CD4-positive, alpha-beta T cell treated with Interleukin-4 for 1 hour (primary cell): Measurements from ENCODE around the gene TATDN2.
"Not testable (repeated sequence)": the region's sequence is repeated elsewhere in the genome, so short reads cannot be mapped to it uniquely, and the experiment has no call there.

Source experiments
- DNase-seq, 2 donors: peaks; one replicate each; pipeline ENCODE4 v3.0.0-alpha.2; 2020 to 2022

TATDN2 gene

DNA sequence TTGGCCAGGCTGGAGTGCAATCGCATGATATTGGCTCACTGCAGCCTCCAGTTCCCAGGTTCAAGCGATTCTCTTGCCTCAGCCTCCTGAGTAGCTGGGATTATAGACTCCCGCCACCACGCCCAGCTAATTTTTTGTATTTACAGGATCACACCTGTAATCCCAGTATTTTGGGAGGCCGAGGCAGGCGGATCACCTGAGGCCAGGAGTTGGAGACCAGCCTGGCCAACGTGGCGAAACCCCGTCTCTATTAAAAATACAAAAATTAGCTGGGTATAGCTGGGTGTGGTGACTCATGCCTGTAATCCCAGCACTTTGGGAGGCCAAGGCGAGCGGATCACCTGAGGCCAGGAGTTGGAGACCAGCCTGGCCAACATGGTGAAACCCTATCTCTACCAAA is 24.2 kb downstream of the TATDN2 start:
- DNase-seq, result not testable (repeated sequence)

DNA sequence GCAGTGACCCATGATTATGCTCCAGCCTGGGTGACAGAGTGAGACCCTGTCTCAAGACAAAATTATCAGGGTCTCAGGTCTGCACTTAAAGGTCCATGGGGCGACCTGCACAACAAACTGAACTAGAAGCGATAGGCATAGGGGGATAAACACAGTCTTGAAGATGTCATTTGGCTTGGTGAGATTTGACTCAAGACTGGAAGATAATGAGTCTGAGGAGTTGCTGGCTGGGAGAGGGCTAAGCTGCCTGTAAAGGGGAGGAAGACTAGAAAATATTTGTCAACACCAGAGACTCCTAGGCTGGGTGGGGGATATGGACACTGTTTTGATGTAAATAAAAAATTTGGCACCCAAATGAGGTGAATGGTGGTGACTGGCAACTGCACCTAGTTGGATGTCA is 24.7 kb downstream of the TATDN2 start:
- DNase-seq, result no peak

DNA sequence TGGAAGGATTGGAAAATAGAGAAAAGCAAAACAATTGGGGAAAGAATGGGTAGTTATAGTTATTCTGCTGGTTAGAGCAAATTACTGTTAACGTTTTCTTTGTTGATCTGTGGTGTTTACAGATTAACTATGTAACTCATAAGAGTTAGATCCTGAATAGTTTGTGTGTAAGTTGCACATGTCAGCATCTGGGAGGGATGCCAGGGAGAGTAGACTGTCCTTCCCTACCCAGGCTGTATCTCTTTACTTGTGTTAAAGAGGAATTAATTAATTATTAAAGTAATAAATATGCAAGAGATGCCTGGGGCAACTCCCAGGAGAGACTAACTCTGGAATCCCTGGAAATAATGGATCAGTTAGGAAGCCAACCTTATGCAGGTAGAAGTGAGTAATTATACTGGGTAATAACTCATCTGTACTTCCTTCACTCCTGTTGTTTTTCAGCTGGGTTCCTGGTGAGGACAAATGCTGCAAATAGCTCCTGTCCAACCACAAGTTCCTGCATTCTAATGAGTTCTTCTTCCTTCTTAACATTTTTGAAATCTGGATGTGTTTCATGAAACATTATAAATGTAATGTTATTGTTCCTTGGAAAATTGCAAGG is 25.5 kb downstream of the TATDN2 start:
- DNase-seq, result no peak

DNA sequence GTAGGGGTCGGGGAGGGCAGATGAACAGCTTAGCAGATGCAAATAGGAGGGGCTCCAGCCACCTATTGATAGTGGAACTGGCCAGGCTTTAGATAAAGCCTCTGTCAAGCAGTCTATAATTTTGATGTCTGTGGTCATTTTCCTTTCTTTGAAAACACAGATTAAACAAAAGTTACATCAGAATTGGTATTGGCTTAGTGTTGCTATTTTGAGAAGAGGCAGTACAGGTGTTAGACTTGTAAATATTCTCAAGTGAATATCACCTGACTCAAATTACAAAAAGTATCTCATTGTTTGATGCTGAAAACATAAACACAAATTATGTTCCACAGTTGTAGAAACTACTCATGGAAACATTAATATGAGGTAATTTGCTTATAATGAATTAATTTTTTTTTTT is 26.3 kb downstream of the TATDN2 start:
- no peak for DNase-seq

DNA sequence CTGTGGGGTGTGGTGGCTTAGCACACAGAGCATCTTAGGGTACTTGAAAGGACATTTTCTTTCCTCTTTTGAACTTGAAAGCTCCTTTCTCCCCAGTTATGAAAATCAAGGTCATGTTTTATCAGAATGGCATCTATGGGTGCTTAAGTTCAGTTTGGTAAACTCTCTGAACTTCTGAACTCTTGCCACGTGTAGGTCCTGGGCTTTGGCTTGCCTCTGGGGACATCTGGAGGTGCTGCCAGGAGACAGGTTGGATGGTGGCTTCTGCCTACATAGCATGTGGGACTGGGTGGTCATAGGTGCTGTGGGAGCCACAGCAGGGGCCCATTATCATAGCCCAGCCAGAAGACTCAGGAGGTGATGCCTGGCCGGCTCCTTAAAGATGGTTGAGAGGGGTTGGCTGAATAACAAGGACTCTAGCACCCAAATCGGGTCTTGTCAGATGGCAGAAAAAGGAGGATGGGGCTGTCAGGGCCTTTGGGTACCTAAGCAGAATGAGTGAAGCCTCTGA is 28.9 kb downstream of the TATDN2 start:
- DNase-seq, result no peak

DNA sequence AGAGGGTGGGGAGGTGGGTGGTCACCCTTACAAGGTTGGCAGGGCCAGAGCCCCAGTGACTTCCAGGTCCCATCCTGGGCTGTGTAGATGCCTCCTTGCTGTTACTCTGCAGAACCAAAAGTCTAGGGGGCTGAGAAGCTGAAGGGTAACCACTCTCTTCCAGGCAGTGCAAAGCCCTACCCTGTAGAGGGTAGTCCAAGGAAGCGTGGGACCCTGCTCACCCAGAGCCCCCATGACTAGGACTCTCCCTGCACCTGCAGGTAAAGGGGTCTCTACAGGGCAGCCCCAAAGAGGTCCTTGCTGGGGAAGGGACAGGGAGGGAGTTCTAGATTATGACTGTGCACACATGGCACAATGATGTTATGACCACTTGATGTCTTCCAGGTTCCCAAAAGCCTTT is 30.2 kb downstream of the TATDN2 start:
- DNase-seq, result no peak

DNA sequence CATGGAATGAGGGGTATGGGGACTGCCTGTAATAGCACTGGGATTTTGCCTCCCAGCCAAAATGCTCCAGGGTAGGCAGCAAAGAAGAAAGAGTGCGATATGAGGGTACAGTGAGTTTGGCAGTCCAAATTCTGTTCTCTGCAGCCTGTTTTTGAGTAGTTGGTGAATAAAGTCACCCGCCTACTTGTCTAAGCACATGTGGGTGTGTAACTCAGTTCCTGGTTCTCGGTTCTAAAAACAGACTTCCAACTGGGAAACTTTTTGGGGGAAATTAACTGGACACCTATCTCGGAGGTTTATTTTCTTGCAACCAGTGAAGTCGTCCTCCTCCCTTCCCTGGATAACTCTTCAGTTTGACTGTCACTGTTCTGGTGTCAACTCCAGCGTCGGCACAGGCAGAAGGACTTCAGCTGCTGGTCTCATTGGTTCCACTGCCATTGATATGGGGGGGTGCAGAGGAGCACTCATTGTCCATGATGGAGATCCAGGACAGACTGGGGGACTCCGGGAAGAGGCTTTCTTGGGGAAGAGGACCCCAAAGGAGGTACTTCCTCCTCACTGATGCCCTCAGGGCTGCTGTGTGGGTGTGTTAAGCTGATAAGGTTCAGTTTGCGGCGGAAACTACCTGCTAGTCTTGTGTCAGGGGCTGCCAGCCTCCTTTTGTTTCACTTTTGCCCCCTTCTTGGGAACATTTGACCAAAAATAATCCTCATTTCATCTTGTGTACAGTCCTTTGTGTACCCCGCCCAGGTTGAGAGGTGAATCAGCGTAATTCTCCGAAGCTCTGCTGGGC is 31.3 kb downstream of the TATDN2 start:
- no peak for DNase-seq

DNA sequence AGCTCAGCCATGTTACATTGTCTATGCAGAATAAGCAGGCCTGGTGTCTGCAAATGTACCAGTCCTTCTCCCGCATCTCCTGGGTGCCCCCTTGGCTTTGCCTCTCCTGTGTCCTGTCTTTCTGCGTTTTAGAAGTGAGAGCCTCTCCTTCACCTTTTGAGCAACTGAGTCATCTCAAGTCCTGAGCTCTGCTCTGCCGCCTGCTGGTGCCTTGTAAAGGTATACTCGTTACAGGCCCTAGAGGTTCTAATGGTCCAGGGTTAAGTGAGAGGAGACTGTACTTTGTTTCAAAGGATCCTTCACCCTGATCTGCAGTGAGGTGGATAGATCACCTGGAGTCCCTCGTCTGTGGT is 31.9 kb downstream of the TATDN2 start:
- DNase-seq, result no peak

DNA sequence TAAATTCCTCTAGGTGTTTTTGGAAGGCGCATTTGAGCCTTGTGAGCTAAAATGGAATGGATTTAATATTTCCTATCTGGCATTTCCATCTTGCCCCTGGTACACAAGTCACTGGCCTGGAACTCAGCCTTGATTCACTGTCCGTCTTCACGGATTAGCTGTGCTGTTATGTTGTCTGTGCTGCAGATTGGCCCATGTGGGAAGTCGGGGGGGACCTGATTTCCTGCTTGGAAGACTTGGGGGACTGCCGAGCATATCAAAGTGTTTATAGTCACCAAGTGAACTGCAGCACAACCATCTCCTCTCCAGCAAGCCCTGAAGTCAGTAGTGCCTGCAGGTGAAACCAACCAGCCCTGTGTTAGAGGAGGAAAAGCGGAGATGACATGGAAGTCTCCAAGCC is 32.3 kb downstream of the TATDN2 start:
- DNase-seq, result no peak

DNA sequence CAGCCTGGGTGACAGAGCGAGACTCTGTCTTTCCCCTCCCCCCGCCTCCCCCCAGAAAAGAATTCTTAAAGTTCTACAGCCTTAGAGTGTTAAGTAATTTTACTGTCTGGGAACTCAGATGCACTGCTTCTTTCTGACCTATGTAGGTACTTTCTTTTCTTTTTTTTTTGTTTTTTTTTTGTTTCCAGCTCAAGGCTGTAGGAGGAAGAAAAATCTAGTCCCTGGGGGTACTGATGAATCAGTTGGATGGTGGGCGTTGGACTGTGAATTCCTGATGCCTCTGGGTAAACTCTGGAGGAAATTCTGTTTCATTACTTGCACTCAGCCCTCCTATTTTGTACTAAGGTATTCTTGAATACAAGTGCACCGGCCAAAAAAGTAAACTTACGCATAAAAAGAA is 33.7 kb downstream of the TATDN2 start:
- no peak for DNase-seq

DNA sequence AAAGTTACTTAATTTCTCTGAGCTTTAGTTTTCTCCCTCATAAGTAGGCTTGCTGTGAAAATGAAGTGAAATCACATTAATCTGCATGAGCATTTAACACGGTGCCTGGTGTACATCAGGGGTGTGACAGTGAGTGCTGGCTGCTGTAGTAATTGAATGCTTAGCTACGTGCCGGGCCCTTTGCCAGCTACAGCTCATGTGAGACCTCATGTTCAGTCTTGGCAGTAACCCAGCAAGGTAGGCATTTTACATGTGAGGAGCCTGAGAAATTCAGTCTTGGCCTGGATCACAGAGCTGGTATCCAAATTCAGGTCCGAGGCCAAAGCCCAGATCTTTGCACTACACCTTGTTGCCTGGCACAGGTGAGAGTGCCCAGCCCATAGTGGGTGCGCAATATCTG is 35.4 kb downstream of the TATDN2 start:
- DNase-seq, result no peak

DNA sequence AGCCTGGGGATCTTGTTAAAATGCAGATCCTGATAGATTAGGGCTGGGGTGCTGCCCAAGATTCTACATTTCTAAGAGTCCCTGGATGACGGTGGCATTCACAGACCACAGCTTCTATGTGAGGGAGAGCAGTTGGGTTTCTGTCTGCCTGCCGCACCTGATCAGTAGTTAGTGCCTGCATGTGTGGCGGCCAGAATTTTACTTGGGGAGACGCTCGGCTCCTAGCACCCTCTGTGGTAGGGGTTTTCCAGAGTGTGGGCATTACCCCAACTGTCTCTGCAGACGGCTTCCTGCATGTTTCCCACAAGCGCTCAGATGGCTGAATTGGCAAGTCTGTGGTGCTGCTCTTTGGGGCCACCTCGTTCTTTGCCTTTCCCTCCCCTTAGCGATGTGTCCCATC is 36.2 kb downstream of the TATDN2 start:
- DNase-seq, result peak; percentile 47 to 73

DNA sequence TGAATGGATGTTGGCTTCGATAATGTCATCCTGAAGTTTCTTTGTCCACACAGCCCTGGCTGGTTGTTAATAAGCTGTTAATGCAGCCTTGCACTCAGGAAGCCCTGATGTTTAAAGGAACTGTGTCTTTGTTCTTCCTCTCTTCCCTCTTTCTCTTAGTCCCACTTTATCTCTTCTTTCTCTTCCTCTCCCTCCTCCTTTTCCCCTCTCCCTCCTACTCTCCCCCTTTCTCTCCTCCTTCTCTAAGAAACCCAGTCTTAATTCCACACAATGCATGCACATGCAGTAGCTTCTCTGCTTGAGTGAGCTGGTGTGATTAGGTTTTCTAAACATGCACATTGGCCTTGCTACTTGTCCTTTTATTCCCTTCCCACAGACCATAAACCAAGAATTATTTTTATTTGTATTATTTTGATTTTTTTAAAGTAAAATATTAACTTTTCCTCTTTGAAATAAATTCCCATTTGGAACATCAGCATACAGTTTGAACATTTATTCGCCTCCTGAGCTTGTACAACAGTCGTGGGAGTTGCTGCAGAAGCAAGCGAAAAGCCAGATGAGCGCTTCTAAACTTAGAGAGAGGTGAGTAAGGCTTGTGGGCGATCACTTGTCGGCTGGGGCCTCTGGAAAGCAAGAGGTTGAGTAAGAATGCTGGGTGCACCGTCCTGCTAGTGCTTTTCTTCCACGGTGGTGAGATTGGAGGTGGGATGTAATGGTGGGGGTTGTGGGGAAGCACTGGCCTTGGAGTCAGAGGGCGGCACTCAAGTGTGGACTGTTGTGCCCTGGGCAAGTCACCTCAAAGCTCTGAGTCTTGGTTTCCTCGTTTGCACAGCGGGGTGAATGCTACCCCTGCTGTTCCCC is 37.2 kb downstream of the TATDN2 start:
- DNase-seq, result no peak

DNA sequence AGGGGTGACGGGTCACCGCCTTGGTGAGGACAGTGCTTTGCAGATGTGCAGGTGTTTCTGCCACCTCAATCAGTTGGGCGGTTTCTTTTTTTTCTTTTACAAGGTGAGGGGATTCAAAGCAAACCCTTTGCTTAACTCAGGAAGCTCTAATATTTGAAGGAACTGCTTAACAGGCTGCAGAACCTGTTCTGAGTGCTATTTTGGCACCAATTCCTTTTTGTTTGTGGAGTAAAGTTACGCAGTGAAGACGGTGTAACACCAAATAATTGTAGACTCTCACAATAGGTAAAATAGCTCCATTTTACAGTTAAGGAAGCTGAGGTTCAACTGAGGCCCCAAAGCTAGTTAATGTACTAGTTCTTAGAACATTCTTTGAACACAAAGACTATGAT is 37.9 kb downstream of the TATDN2 start:
- no peak for DNase-seq

DNA sequence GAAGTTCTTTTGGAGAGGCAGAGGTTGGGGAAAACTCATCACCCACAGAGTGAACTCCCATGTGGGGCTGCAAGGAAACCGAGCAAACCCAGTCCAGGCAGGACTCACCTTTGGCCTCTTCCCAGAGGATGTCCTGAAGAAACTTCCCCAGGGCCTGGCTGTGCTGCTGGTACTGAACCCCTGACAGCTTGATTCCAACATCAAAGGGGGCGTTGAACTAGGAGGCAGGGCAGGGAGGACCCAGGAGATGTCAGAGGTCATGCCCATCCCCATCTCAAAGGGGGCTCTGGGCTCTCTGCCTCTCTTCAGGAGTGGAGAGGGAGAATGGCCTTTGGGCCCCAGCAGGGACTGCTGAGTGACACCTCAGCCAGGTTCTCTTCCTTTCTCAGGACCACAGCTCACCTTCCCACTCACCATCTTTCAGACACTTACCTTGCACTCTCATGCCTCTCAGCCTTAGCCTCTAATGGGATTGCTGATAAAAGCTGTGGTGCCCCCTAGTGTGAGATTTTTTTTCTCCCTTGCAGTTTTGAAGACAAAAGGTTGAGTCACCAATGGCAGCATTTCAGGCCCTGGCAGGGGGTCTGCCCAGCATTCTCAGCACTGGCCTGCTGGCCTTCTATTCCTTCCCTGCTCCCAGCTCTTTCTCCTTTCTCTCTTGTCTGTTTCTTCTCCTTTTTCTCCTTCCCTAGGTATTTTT is 38.5 kb downstream of the TATDN2 start:
- DNase-seq, result peak; percentile 29 to 70

DNA sequence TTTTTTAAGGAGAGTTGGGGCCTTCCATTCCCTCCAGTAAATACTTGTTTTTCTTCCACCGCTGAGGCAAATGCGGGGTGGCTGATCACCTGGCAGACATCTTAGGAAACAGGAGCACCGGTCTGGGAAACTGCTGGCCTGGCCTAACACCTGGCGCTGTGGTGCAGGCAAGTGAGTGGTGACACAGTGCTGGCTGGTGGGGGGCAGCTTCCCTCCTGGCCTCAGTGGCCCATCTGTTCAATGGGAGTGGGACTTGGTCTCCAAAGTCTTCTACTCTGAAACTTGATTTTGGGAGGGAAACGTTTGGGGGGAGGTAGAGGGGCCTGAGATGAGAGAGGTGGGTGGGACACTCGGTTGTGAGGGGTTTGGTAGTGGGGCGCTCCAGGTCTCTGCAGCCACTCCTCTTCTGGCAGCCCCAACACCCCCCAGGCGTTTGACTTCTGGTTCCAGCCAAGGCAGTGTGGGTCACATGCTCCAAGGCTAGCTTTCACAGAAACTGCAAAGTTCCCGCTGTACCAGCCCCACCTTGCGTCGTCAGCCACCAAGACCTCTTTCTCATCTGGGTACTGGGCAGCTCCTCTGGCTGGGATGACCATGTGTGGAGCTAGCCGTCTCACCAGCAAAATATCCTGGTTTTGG is 39.8 kb downstream of the TATDN2 start:
- DNase-seq, result no peak

DNA sequence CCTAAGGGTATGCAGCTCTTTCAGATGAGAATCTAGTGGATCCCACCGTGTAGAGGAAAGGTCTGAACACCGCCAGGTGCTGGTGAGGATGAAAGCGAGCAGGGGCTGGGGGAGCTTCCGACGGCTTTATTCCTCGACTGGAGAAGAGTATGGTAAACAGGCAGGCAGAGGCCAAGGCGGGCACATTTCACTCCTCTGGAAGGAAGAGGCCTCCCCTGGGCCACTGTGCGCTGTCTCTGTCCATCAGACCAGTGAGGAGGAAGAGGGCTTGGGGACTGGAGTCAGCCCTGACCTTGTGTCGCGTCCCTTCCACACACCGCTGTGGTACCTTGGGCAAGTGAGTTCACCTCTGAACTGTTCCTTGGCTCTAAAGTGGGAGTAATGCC is 40.3 kb downstream of the TATDN2 start:
- no peak for DNase-seq

DNA sequence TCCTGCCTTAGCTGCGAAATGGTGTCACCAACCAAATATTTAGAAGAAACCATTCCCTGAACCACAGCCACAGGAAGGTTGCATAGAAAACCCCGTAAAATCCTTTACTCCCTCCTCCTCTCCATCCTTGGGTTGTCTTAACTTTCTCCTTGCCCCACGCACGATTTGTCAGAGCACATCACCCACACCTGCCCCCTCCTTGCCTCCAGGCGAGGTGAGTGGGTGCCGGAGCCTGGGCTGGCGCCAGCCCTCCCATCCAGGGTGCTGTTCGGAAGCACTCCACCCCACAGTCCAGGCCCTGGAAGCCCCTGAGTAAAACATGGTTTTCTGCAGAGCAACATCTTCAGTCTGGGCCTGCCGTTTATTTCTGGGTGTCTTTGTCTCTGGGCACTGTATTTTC is 40.8 kb downstream of the TATDN2 start:
- no peak for DNase-seq

DNA sequence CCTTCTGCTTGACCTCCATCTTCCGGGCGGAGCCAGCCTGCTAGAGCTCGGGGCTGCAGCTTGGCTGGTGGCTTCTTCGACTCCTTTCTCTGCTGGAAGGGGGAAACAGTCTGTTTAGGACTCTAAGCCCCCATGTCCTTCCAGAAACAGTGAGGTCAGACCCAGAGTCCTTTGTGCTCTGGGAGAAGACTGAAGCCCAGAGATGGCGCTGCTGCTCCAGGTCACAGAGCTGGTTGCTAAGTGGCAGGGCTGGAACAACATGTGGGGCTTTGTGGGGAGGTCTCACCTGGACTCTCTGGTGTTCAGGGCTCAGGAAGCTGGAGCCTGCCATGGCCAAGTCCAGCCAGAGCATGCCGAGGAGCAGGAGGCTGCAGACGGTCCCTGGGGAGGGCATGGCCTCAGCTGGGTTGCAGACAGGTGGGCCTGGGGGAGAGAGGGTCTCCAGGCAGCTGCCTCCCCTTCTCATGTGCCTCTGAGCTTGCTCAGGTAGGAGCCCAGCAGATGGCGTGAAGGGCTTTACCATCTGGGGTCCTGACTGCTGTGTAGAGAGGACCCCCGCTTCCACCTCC is 41.6 kb downstream of the TATDN2 start:
- DNase-seq, result no peak

DNA sequence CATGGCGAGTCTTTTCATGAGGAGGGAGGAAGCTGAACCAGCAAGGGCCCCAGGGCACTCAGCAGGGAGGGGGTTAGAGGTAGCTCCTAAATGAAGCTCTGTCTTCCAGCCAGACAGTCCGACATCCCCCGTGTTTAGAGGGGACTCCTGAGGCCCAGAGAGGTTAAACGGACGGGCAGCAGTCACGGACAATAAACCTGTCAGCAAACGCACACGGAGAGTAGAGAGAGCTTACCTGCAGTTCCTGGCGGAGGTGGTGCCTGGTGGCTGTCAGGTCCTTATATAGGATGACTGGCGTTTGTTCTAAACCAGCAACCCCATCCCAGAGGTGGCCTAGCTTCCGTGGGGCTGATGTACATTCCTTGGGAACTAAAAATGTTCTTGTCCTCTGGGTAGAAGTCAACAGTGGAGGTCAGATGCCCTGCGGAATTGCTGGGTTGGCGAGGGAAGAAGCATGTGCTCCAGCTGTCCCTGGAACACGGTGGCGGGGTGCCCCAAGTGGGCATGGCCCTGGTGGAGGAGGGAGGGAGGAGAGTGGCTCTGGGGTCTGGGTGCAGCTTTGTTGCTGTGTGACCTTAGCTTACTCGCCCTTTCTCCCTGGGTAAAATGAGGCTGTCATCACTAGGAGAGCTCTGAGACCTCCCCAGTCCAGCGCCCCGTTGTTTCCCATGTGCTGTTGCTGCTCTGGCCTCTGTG is 42.4 kb downstream of the TATDN2 start:
- no peak for DNase-seq

DNA sequence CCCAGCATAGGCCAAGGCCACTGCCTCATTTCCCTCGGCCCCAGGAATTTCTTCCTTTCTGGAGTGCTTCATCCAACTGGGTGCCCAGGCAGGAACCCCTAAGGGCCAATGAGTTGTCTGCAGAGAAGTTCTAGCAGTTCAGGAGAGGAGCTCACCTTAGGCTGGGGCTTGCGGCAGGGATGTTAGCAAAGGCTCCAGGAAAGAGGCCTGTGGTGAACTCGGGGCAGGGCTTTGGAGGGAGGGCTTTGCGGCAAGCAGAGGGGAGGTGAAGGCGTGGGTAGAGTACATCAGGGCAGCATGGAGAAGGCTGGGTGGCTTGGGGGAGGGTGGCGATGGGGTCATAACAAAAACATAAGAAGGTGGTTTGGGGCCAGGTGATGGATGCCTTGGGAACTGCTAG is 43.4 kb downstream of the TATDN2 start:
- DNase-seq, result no peak
